Endothelial cell (in vitro differentiated cells): ENCODE measurements around the gene POPDC3. TPM values are rescaled to one million over a fixed set of nuclear protein-coding genes. Genes with fewer than 3 reads are reported as not detected.

Source experiments
- DNase-seq: peaks from one replicate; pipeline ENCODE4 v3.0.0; 2021; ENCODE audit warnings: low spot score
- H3K27ac Mint-ChIP-seq: one replicate; pipeline ENCODE4 v1.8.0; 2021; ENCODE audit warnings: mixed read lengths, inconsistent platforms; ENCODE audit not compliant: unreplicated experiment
- H3K27me3 Mint-ChIP-seq: one replicate; pipeline ENCODE4 v1.8.0; 2021; ENCODE audit warnings: mild to moderate bottlenecking, moderate library complexity, mixed read lengths, inconsistent platforms; ENCODE audit not compliant: unreplicated experiment
- H3K36me3 Mint-ChIP-seq: one replicate; pipeline ENCODE4 v1.8.0; 2021; ENCODE audit warnings: mild to moderate bottlenecking, low read depth, mixed read lengths, inconsistent platforms; ENCODE audit not compliant: unreplicated experiment
- H3K4me1 Mint-ChIP-seq: one replicate; pipeline ENCODE4 v1.8.0; 2021; ENCODE audit warnings: mild to moderate bottlenecking, mixed read lengths, inconsistent platforms; ENCODE audit not compliant: unreplicated experiment
- H3K4me3 Mint-ChIP-seq: one replicate; pipeline ENCODE4 v1.8.0; 2021; ENCODE audit warnings: mild to moderate bottlenecking, mixed read lengths, inconsistent platforms; ENCODE audit not compliant: unreplicated experiment
- H3K9me3 Mint-ChIP-seq: one replicate; pipeline ENCODE4 v1.8.0; 2021; ENCODE audit warnings: mixed read lengths, inconsistent platforms; ENCODE audit not compliant: unreplicated experiment
- total RNA-seq: library from RNA; stranded (reverse); fragmentation: NEBNext Ultra II Directional; extraction: Animal tissue kit (Norgen Biotek cat#: 25700); gene quantifications from one replicate; pipeline ENCODE4 v1.2.1, GENCODE V29; 2021; ENCODE audit not compliant: unreplicated experiment
- TF ChIP-seq, protein P1 (sequence below): fragments of 200-600 bp; sonication (generic); IDR thresholded peaks from one replicate; pipeline ENCODE4 v1.5.0; 2021; ENCODE audit warnings: antibody characterized with exemption; ENCODE audit not compliant: unreplicated experiment

POPDC3 gene
- total RNA-seq, 1 donor from 2014 or later, result 5.2 TPM

DNA sequence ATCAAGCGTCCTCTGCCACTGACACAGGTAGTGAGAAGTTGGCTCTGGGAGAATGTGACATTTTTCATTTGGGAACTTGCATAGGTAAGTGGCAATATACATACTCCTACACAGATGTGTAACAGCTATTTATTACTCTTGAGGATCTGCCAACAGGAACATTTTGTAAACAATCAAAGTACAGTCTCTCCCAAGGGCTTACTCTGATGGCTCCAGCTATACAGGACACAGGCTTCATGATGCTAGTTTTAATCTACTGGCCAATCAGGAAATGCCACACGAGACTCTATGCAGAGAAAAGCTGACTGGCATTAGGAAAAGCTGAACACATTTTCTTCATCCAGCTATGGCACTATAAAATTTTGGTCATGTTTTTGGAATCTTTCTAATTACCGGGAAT lies 57.8 kb downstream of the POPDC3 start:
- no peak for DNase-seq
- Mint-ChIP-seq H3K4me3 (no peak overlapping the region), H3K27me3 (no peaks in the 10 kb centered on the region), H3K4me1 (peaks cover 6% of the 10 kb centered on the region), H3K27ac (no peak overlapping the region), H3K36me3 (no peaks in the 10 kb centered on the region), H3K9me3 (no peaks in the 10 kb centered on the region)
- TF ChIP-seq, protein P1, sequence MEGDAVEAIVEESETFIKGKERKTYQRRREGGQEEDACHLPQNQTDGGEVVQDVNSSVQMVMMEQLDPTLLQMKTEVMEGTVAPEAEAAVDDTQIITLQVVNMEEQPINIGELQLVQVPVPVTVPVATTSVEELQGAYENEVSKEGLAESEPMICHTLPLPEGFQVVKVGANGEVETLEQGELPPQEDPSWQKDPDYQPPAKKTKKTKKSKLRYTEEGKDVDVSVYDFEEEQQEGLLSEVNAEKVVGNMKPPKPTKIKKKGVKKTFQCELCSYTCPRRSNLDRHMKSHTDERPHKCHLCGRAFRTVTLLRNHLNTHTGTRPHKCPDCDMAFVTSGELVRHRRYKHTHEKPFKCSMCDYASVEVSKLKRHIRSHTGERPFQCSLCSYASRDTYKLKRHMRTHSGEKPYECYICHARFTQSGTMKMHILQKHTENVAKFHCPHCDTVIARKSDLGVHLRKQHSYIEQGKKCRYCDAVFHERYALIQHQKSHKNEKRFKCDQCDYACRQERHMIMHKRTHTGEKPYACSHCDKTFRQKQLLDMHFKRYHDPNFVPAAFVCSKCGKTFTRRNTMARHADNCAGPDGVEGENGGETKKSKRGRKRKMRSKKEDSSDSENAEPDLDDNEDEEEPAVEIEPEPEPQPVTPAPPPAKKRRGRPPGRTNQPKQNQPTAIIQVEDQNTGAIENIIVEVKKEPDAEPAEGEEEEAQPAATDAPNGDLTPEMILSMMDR, result no peak

DNA sequence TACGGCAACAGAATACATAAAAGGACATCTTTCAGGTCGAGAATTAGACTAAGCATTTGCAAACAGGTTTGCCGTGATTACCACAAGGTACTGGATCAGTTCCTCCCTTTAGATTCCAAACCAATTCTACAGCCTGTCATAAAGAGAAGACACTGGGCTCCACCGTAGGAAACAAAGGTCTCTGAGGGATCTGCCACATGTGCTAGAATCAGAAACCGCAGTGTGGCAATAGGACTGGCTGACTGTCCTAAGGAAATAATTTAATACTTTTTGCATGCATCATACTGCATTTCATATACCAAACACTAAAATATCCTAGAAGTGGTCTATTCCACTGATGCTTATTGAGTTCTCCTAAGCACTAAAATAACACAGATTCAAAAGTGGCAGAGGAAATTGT lies 59.2 kb downstream of the POPDC3 start:
- H3K36me3 Mint-ChIP-seq, result no peaks in the 10 kb centered on the region
- no peaks in the 10 kb centered on the region for H3K9me3 Mint-ChIP-seq
- H3K4me3 Mint-ChIP-seq, result no peak overlapping the region
- no peak for DNase-seq
- no peaks in the 10 kb centered on the region for H3K27me3 Mint-ChIP-seq
- TF ChIP-seq, protein P1, result no peak
- peaks cover 8% of the 10 kb centered on the region for H3K4me1 Mint-ChIP-seq
- H3K27ac Mint-ChIP-seq, result no peak overlapping the region

DNA sequence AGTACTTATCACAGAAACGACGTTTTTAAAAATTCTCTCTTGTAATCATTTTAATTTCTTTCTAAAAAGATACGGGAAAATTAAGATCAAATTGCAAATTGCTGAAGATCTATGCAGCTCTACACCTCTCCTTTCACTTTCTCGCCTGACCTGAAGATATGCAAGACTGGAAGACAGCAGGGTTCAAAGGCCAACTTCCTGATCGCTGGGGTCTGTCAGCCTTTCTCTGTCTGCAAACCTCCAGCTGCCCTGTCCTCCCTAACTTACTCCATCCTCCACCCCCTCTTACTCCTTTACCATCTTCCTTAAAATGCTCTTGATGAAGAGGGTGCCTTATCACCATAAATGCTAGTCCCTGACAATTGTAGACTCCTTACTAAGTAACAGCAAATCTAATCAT lies 63.7 kb downstream of the POPDC3 start:
- no peak for DNase-seq
- H3K4me3 Mint-ChIP-seq, result no peak overlapping the region

DNA sequence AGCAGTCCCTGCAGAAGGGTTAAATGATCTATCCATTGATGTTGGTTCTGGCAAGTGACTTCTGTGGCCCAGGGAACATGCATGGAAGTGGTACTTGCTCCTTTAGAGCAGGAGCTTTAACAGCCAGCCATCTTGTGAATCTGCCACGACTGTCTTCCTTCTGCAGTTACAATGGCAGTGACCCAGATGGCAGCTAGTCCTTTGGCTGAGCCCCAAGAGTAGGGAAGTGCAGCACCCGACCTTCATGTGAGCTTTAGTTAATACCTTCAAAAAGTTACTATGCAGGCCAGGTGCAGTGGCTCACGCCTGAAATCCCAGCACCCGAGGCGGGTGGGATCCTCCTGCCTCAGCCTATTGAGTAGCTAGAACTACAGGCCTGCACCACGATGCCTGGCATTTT lies 66.4 kb downstream of the POPDC3 start:
- H3K9me3 Mint-ChIP-seq, result no peaks in the 10 kb centered on the region
- peaks cover 2% of the 10 kb centered on the region for H3K4me1 Mint-ChIP-seq
- H3K4me3 Mint-ChIP-seq, result no peak overlapping the region
- H3K27me3 Mint-ChIP-seq, result peaks cover 1% of the 10 kb centered on the region
- no peak overlapping the region for H3K27ac Mint-ChIP-seq
- DNase-seq, result no peak
- no peaks in the 10 kb centered on the region for H3K36me3 Mint-ChIP-seq
- TF ChIP-seq, protein P1, result no peak

More for the DNA sequence above, 63.7 kb downstream of the POPDC3 start:
- no peaks in the 10 kb centered on the region for H3K36me3 Mint-ChIP-seq
- no peak overlapping the region for H3K27ac Mint-ChIP-seq
- H3K27me3 Mint-ChIP-seq, result peaks cover 1% of the 10 kb centered on the region
- TF ChIP-seq, protein P1, result no peak
- no peaks in the 10 kb centered on the region for H3K9me3 Mint-ChIP-seq
- H3K4me1 Mint-ChIP-seq, result peaks cover 2% of the 10 kb centered on the region

DNA sequence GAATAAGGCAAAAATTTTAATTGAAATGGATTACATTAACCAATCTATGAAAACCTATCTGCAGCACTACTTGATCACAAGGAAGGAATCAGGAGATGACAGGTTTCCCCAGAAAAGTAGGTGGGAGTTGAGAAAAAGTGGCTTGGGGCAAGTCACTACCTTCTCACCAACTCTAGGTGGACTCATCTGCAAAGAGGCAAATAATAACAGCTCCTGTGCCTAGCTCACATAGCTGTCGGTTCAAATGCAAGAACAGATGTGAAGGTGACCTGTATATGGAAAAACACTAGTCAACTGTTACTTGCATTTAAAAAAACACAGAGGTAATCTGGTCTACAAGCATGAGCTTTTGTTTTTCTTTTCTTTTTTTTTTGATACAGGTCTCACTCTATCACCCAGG lies 67.2 kb downstream of the POPDC3 start:
- peaks cover 1% of the 10 kb centered on the region for H3K27me3 Mint-ChIP-seq
- H3K36me3 Mint-ChIP-seq, result no peaks in the 10 kb centered on the region
- H3K4me3 Mint-ChIP-seq, result no peak overlapping the region
- peaks cover 10% of the 10 kb centered on the region for H3K4me1 Mint-ChIP-seq
- no peak for DNase-seq
- no peaks in the 10 kb centered on the region for H3K9me3 Mint-ChIP-seq
- H3K27ac Mint-ChIP-seq, result no peak overlapping the region
- TF ChIP-seq, protein P1, result no peak
